ENCODE measurements around the gene CRBN.

CRBN gene

DNA sequence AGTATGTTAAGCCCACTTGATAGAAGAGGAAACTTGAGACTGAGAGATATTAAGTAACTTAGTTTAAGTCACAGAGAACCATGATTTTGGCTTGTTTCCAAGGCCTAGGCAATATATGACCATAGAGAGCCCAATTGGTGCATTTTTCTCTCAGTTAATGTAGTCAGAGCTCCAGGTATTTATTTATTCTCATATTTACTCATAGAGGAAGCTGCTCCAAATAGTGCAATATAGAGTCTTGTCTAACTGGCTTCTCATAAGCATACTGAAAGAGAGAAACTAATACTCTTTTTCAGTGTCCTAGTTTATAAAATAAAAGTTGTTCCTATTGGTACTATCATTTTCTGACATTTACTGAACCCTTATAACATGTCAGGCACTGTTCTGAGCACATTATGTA lies 37.6 kb downstream of the CRBN start:
- no peak overlapping the region for H3K4me3 ChIP-seq (ENCODE audit: control insufficient read depth, low read depth, low read length)
- DNase-seq (ENCODE audit: low read depth), result no peak
- TF ChIP-seq, protein P1, sequence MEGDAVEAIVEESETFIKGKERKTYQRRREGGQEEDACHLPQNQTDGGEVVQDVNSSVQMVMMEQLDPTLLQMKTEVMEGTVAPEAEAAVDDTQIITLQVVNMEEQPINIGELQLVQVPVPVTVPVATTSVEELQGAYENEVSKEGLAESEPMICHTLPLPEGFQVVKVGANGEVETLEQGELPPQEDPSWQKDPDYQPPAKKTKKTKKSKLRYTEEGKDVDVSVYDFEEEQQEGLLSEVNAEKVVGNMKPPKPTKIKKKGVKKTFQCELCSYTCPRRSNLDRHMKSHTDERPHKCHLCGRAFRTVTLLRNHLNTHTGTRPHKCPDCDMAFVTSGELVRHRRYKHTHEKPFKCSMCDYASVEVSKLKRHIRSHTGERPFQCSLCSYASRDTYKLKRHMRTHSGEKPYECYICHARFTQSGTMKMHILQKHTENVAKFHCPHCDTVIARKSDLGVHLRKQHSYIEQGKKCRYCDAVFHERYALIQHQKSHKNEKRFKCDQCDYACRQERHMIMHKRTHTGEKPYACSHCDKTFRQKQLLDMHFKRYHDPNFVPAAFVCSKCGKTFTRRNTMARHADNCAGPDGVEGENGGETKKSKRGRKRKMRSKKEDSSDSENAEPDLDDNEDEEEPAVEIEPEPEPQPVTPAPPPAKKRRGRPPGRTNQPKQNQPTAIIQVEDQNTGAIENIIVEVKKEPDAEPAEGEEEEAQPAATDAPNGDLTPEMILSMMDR (IDR thresholded peaks at IDR 0.05; ENCODE audit: control insufficient read depth, insufficient read depth, low read depth, low read length, missing control alignments), result no peak

DNA sequence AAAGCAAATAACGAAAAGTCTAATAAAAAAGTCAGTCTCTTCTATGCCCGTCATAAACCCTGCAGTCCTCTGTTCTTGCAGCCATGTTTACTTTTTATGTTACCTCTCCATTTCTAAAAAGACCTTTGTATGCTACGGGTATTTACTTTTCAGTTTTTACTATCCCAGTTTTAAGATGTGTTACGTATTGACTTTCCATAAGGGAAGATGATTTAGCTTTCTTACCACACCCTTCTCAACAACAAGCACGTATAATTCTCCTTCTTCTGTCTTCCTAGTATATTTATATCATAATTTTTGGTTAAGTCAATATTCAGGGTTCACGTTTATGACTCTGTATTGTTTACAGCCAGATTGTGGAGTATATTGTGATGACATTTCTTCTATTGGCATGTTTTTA lies 42.0 kb downstream of the CRBN start:
- H3K4me3 ChIP-seq (ENCODE audit: control insufficient read depth, low read depth, low read length), result no peak overlapping the region
- DNase-seq (ENCODE audit: low read depth), result no peak
- TF ChIP-seq, protein P1 (IDR thresholded peaks at IDR 0.05; ENCODE audit: control insufficient read depth, insufficient read depth, low read depth, low read length, missing control alignments), result no peak

DNA sequence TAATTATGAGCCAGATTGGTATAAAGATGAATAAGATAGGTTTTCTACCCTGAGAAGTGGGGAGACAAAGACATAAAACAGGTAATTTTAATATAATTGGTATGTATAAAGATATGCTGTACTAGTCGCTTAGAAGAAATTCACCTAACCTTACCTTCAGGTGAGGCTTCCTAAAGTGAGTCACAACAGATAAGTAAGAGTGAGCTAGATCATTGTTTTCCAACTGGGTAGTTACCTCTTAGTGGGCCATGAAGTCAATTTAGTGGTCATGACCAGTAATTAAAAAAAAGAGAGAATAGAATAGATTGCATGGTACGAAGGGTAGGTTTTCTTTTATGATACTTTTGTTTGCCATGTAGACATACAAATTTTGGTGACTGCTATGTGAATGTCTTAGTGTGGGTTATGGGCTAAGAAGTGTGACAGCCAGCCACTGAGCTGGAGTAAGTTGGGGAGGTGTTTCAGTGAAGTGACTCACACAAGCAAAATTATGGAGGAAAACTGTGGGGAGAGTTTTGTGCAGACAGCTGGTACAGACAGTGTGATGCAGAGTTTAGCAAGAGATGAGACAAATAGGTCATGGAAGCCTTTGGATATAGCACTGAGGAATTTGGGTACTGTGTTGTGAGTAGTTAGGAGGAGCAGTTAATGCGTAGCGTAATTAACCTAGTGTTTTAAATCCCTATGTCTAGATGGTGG lies 44.6 kb downstream of the CRBN start:
- DNase-seq (ENCODE audit: low read depth), result no peak
- TF ChIP-seq, protein P1 (IDR thresholded peaks at IDR 0.05; ENCODE audit: control insufficient read depth, insufficient read depth, low read depth, low read length, missing control alignments), result no peak
- H3K4me3 ChIP-seq (ENCODE audit: control insufficient read depth, low read depth, low read length), result no peak overlapping the region

DNA sequence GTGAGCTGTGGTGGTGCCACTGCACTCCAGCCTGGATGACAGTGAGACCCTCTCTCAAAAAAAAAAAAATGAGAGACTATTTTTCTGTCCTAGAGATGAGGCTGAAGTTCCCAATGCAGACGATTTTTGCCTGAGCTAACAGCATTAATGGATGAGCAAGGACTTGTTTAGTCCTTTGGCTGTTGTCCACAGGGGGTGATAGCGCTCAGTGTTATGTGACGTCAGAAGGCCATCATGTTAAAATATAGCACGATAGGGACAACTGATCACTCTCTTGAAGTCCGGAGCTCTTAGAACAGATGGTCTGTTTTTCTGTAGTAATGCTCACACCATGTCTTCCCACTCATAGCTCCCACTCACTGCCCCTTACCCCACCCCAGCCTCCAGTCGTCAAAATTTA lies 46.0 kb downstream of the CRBN start:
- H3K4me3 ChIP-seq (ENCODE audit: control insufficient read depth, low read depth, low read length), result no peak overlapping the region
- TF ChIP-seq, protein P1 (IDR thresholded peaks at IDR 0.05; ENCODE audit: control insufficient read depth, insufficient read depth, low read depth, low read length, missing control alignments), result no peak
- no peak for DNase-seq (ENCODE audit: low read depth)

DNA sequence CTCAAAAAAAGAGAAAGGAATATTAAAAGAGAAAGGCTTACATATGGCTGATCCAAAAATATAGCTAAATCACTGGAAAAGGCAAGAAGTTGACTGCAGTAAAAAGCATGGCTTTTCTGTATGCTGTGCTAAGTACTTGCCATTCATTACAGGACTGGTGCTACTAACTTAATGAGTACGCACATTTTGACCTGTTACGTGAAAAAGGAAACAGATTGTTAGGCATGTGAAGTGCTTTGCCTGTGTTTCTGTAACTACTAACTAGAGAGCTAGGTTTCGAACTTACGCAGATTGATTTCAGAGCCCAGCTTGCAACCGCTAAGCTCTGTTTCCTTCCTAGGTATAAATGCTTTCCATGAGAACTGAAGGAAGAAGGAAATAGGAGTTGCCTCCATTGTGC lies 49.9 kb downstream of the CRBN start:
- no peak for DNase-seq (ENCODE audit: low read depth)
- TF ChIP-seq, protein P1 (IDR thresholded peaks at IDR 0.05; ENCODE audit: control insufficient read depth, insufficient read depth, low read depth, low read length, missing control alignments), result no peak
- H3K4me3 ChIP-seq (ENCODE audit: control insufficient read depth, low read depth, low read length), result no peak overlapping the region

DNA sequence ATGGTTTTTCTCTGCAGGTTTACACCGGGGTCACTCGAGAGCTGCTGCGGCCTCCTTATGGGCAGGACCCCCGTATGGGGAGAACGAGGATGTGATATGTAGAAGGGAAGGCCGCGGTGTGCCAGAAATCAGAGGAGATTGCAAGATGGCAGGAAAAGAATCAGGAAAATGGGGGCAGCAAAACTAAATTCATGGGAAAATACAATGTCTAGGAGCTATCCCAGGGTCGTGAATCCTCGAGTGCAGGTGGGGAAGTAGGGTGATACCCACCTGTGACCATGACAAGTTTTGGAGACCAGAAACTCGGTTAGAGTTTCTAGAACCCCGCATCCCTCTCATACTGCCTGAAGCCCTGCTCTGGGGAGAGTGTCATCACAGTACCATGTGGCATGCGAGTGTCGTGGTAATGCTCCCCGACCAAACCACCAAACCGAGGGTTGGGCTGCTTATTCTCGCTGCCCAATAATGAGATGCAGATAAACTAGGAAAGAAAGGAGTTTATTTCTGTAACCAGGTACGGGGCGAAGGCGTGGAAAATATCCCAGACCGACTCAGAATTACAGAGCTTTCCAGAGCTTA lies 52.0 kb downstream of the CRBN start:
- TF ChIP-seq, protein P1 (IDR thresholded peaks at IDR 0.05; ENCODE audit: control insufficient read depth, insufficient read depth, low read depth, low read length, missing control alignments), result no peak
- DNase-seq (ENCODE audit: low read depth), result no peak
- peak overlapping the region; percentile 70 for H3K4me3 ChIP-seq (ENCODE audit: control insufficient read depth, low read depth, low read length)

Measured in AG09309 (cell line).